ENCODE results near the gene NYAP2.

Gene NYAP2

DNA sequence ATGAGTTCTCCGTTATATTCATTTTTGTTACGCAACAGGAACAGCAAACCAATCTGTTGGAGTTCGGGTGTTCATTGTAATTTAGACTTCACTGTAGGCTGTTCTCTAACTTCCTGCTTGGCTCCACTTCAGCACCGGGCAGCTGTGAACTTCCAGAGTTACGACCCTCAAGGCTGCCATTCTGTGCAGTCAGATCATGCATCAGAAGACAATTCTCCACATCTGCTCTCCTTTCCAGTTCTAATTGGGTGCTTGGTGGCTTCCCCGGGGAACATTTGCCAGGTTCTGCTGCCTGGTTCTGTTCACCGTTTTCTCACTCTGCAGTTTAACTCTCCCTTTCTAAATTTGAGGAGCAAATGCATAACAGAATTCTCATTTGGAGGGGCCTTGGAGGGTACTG is 237.7 kb downstream of the NYAP2 start:
- no peak for DNase-seq

DNA sequence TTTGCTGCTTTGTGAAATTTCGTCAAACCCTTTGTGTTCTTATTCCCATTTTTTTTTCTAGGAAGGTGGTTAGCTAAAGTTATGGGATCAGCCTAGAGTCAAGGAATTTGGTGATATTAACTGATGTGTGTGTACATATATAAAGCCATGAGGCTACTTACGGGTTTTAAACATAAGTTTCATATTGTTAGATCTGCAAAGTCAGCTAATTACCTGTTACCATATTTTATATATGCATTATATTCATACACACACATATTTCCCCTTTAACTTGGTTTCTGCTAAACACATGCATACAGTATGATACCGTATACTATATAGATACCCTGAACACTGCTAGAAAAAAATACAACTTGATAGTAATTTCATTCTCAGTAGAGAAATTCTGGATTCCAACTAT is 241.0 kb downstream of the NYAP2 start:
- DNase-seq = no peak

DNA sequence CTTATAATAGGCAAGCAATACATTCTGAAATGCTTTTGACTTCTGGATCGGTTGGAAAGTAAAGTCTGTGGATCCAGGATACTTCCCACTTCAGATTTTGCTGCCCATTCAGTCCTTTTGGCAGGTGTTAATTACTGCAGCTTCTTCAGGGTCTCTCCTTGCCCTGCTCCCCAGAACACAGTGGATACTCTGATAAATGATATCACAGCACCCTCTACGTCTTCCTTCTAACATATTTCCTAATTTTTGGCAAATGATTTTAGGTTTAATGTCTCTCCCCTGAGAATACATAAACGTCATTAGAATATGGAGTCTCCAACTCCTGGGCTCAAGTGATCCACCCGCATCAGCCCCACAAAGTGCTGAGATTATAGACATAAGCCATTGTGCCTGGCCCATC is 249.8 kb downstream of the NYAP2 start:
- DNase-seq = no peak

DNA sequence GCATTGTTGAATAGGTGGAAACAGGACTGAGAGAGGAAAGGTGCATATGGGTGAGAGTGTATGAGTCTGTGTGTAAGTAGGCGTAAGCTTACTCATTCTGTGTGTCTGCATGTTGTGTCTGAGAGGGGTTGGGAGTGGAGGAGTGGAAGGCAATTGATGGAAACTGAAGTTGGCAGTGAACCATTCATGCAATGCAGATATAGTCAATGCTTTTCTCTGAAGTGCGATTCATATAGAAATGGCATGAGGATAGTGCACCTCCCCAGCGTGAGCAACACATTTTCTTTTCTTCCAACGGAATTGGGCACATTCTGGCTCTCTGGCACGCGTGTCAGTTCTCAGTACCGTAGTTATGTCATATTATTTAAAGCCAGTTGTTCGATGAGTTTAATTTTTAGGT is 250.5 kb downstream of the NYAP2 start:
- DNase-seq = no peak

DNA sequence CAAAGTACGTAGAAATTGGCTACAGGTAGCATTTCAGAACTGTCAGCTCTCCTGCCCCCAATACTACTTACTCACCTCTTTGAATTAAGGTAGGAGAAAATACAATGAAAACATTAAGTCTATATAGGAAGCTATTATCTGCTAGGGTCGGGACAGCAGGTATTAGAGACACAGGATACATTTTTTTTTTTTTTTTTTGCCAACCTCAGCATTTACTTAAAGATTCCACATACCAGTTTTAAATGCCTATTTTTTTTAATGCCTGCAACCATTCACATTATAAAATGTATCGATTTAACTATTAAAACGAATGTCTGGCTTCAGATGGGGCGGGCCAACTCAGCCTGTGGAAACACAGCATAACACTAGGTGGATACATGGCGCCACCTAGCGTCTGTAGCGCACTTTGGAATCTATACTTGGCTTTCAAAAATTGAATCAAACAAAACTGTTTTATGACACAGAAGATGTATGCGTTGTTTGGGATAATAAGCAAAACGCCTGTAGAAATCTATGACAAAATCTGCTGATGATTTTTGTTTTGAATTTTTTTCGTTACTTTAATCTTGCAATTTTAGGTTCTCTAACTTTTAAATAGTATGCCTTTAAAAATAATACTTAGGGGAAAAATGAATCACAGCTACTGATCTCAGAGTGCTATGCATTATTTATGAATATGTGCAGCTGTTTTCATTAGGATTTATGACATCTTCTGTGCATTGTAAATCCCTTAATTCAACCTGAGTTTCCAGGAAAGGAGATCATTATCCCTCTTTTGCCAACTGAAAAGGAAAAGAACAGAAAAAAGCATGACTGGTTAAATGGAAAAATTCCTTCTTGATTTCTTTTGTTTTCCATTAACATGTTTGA is 261.0 kb downstream of the NYAP2 start:
- DNase-seq = peak; percentile 18 to 68 (median 42)

DNA sequence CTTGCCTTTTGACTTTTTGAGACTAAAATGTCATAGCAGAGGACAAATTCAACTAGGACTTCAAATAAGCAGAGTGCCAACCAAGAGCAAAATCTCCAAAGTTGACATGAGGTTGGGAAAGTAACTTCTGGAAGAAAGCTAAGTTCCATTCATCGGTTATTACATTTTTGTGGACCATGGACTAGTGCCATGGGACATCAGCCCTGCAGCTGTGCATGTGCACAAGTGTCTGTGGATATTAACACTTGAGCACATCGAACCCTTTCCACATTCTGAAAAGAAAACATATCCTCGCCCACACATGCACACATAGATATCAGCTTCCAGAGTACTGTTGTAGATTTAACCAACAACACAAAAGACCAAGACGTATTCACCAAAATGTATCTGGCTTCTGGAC is 262.6 kb downstream of the NYAP2 start:
- DNase-seq = no peak

DNA sequence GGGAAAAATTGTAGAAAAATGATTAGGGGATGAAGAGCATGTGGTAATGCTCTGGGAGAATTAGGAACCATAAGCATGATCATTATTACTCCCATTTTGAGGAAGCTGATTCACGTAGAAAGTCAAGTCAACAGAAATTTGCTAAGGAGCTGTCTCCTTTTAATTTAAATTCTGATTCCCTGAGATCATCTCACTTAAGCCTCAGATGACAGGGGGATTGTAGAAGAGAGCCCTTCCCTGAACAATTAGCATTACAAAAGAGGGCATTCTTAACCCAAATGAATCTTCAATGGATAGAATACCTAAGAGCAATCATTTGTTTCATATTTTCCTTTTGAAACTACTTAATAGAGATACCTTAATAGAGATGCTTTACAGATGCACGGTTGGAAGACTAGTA is 267.9 kb downstream of the NYAP2 start:
- DNase-seq = no peak

DNA sequence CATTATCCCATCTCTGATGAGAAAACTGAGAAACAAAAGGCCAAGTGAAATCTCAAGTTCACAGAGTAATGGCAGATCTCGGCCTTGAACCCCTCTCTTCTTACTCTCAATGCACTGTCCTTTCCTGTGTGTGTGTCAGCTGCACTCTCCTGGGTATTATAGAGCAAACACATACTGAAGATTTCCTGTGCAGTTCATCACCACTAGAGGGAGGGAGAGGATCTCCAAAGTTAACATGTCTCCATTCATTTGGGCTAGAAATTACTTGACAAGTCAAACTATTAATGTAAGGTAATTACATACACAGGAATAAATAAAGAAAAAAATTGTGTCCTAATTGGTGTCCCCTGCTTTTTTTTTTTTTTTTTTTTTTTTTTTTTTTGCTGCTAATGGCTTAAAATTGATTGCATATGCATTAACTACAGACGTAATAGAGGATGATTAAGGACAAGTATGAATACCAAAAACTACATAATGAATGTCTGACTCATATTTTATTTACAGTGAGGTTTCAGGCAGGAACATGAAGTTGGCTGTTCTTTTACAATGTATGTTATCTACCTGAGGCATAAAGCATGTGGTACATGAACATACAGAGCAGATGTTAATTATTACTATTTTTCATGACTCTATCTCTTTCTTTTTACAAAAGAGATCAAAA is 269.2 kb downstream of the NYAP2 start:
- DNase-seq = no peak

DNA sequence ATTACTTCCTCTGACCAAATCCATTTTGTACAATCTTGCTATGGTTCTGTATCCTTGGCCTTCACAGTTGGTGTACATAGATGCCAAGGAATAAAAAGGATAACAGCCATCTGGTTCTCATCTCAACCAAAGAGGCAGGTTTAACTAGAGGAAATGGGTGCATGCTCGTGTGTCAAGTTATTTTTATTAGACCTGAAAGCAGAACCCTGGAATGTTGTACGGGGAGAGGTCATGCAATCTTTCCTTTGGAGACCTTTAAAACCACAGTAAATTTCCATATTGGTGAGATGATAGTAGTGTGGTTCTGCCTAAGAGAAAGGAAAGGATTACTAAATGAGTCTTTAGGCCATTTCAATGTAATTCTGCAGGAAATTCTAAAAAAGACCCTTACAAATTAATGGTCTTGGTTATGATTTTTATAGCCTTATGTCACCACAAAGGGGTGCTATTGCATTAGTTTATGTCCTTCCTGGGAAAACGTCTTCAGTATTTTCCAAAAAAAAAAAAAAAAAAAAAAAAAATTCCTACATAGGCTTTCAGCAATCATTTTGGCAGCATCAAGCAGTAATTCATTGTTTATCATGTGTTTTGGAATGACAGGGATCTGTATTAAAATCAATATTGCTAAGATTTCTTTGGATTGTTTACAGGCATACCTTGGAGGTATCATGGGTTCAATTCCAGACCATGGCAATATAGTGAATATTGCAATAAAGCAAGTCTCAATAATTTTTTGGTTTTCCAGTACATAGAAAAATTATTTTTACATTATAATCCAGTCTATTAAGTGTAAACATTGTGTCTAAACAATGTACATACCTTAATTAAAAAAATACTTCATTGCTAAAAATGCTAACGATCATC is 270.8 kb downstream of the NYAP2 start:
- DNase-seq = no peak

DNA sequence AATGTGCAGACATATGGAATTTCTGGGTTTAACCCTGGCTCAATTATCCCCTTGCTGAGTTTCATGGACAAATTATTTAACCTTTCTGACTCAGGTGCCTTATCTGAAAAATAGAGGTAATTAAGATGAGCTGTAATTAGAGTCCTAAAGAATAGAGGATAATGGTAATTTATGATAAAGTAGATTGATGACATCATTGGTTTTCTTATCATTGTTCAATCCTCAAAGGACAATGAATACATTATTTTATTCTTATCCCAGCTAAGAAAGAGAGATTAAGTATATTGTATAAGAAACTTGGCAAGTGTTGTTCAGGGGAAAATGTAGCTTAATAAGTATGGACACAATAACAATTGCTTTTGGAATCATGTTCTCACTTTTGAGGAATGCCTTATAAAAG is 279.3 kb downstream of the NYAP2 start:
- DNase-seq = no peak

DNA sequence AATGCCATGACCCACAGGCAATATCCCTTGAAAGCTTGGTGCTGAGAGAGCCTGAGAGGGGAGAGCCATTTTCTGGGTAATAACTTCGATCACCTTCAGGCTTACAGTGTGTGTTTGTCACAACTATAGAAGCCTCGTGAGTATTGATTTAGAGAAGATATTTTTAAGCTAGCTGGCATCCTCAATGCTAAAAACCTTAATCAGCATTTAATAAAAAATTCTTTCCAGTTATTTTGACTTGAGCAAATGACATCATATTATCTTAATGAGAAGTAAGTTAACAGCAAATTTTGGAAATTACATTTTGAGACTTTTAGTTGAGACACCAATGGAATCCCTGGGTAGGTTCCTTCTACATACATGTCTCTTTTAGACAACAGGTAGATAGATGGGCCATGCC is 283.7 kb downstream of the NYAP2 start:
- DNase-seq = no peak

DNA sequence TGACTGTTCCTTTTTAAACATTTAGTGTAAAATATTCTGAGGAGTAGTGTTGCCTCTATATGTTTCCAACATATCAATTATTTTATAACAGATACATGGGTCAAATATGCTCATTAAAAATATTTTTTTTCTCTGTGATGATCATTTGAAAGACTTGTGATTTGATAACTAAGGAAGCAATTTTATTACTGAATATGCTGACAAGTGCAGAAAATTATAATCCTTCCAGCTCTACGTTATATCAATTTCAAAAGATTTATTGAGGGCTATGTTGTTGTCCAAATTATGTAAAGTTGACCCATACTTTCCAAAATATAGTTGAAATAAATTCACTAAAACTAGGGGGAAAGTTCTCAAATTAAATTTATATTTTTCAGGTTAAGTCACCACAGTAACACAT is 290.6 kb downstream of the NYAP2 start:
- no peak for DNase-seq

DNA sequence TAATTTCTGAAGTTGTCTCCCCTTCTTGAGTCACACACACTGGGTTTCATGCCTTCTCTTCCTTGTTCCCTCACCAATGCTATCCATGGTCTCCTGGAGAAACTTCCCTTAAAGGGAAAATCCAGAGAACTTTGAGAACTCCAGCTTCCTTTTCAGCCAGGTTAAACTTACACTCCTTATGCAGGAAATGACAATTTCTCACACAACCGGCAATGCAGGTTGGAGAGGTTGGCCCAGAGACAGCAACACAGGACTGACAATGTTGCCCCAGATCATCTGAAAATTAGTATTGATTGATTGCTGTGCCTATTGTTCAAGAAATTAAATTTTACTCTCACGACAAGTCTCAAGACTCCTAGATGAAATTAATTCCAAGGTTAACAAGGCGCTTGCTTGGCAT is 292.2 kb downstream of the NYAP2 start:
- no peak for DNase-seq

DNA sequence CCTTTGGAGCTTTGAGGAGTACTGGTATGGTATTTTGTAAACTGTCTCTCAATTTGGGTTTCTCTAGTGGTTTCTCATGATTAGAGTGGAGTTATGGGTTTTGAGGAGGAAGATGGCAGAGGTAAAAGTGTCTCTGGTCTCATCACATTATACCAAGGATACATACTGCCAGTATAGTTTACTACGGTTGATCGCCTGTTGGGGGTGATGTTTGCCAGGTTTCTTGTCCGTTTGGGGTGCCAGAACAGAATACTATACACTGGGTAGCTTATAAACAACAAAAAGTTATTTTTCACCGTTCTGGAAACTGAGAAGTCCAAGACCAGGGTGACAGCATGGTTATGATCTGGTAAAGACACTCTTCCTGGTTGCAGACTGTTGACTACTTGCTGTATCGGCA is 293.7 kb downstream of the NYAP2 start:
- no peak for DNase-seq

DNA sequence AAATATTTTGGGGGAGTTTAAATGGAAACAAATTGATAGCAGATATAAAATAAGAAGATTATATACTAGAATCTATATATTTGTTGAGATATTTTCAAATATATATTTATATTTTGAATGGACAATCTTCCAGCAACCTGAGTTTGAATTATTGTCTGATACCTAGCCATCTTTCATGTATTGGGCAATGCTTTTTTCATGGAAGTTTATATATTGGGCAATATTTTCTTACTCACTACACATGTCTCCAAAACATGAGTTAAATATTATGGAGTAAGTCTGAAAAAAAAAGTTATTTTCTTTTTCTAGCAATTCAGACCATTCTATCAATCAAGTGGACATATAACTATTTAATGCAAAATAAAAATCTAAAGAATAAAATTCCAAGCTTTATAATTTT is 295.2 kb downstream of the NYAP2 start:
- no peak for DNase-seq

DNA sequence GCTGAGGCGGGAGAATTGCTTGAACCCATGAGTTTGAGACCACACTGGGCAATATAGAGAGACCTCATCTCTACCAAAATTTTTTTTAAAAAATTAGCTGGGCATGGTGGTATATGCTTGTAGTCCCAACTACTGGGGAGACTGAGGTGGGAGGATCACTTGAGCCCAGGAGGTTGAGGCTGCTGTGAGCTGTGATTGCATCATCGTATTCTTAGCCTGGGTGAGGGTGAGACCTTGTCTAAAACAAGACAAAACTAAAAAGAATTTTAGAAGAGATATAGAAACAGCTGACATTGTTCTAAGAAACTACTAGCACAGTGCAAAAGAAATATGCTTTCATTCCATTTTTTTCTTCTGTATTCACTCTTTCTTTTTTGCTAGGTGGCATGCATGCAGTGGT is 298.4 kb downstream of the NYAP2 start:
- no peak for DNase-seq
